ENCODE data around the gene SMPX. TPM values are rescaled to one million over a fixed set of nuclear protein-coding genes. Genes with fewer than 3 reads are reported as not detected.

Gene SMPX
- not detected for total RNA-seq (ENCODE audit: unreplicated experiment)
- long read RNA-seq: 0 reads

GRCh38 chrX:21757960-21758359 is at the start of gene SMPX:
Gene SMPX, minus strand, starts transcription at chrX:21758116. Its CDS starts 3,826 bp downstream, at chrX:21754290.
- TF ChIP-seq CTCF (IDR thresholded peaks at IDR 0.05; ENCODE audit: partially characterized antibody, unreplicated experiment): no peak
- no peaks in the 10 kb centered on the region for H3K4me1 Mint-ChIP-seq (ENCODE audit: low read depth, unreplicated experiment)
- no peaks in the 10 kb centered on the region for H3K9me3 Mint-ChIP-seq (ENCODE audit: unreplicated experiment)
- H3K36me3 Mint-ChIP-seq (ENCODE audit: unreplicated experiment): no peaks in the 10 kb centered on the region
- no peak within 1 kb of the TSS for H3K4me3 Mint-ChIP-seq (ENCODE audit: unreplicated experiment)
- no peak for DNase-seq
- H3K27ac Mint-ChIP-seq (ENCODE audit: unreplicated experiment): no peak within 1 kb of the TSS
- no peaks in the 10 kb centered on the region for H3K27me3 Mint-ChIP-seq (ENCODE audit: unreplicated experiment)

GRCh38 chrX:21806691-21807090 is 48.8 kb upstream of the SMPX start:
- DNase-seq: no peak
- H3K36me3 Mint-ChIP-seq (ENCODE audit: unreplicated experiment): no peaks in the 10 kb centered on the region
- H3K27ac Mint-ChIP-seq (ENCODE audit: unreplicated experiment): no peak overlapping the region
- no peaks in the 10 kb centered on the region for H3K27me3 Mint-ChIP-seq (ENCODE audit: unreplicated experiment)
- H3K9me3 Mint-ChIP-seq (ENCODE audit: unreplicated experiment): no peaks in the 10 kb centered on the region
- no peaks in the 10 kb centered on the region for H3K4me1 Mint-ChIP-seq (ENCODE audit: low read depth, unreplicated experiment)
- H3K4me3 Mint-ChIP-seq (ENCODE audit: unreplicated experiment): no peak overlapping the region
- no peak for TF ChIP-seq CTCF (IDR thresholded peaks at IDR 0.05; ENCODE audit: partially characterized antibody, unreplicated experiment)

- Mint-ChIP-seq H3K27me3 (ENCODE audit: unreplicated experiment) (no peaks in the 10 kb centered on the region), H3K4me1 (ENCODE audit: low read depth, unreplicated experiment) (peaks cover 10% of the 10 kb centered on the region), H3K27ac (ENCODE audit: unreplicated experiment) (no peak overlapping the region), H3K9me3 (ENCODE audit: unreplicated experiment) (no peaks in the 10 kb centered on the region), H3K36me3 (ENCODE audit: unreplicated experiment) (no peaks in the 10 kb centered on the region), H3K4me3 (ENCODE audit: unreplicated experiment) (no peak overlapping the region)
- TF ChIP-seq CTCF (IDR thresholded peaks at IDR 0.05; ENCODE audit: partially characterized antibody, unreplicated experiment): no peak
- DNase-seq: no peak
These were observed 44.9 kb upstream of the SMPX start for GRCh38 chrX:21802839-21803238.

- H3K4me3 Mint-ChIP-seq (ENCODE audit: unreplicated experiment): no peak overlapping the region
- no peak for DNase-seq
- no peaks in the 10 kb centered on the region for H3K9me3 Mint-ChIP-seq (ENCODE audit: unreplicated experiment)
- no peak overlapping the region for H3K27ac Mint-ChIP-seq (ENCODE audit: unreplicated experiment)
- H3K36me3 Mint-ChIP-seq (ENCODE audit: unreplicated experiment): no peaks in the 10 kb centered on the region
- no peak for TF ChIP-seq CTCF (IDR thresholded peaks at IDR 0.05; ENCODE audit: partially characterized antibody, unreplicated experiment)
- H3K4me1 Mint-ChIP-seq (ENCODE audit: low read depth, unreplicated experiment): peaks cover 10% of the 10 kb centered on the region
- H3K27me3 Mint-ChIP-seq (ENCODE audit: unreplicated experiment): no peaks in the 10 kb centered on the region
These were observed 44.2 kb upstream of the SMPX start for GRCh38 chrX:21802054-21802670.

GRCh38 chrX:21800344-21800770 is 42.4 kb upstream of the SMPX start:
- no peaks in the 10 kb centered on the region for H3K27me3 Mint-ChIP-seq (ENCODE audit: unreplicated experiment)
- TF ChIP-seq CTCF (IDR thresholded peaks at IDR 0.05; ENCODE audit: partially characterized antibody, unreplicated experiment): no peak
- DNase-seq: no peak
- H3K4me1 Mint-ChIP-seq (ENCODE audit: low read depth, unreplicated experiment): peaks cover 10% of the 10 kb centered on the region
- H3K36me3 Mint-ChIP-seq (ENCODE audit: unreplicated experiment): no peaks in the 10 kb centered on the region
- H3K9me3 Mint-ChIP-seq (ENCODE audit: unreplicated experiment): no peaks in the 10 kb centered on the region
- no peak overlapping the region for H3K4me3 Mint-ChIP-seq (ENCODE audit: unreplicated experiment)
- no peak overlapping the region for H3K27ac Mint-ChIP-seq (ENCODE audit: unreplicated experiment)
